HepG2 (cell line): Measurements from ENCODE around the gene STX7.

ENCODE experiments used
- AGO2 ChIP-seq: fragments of 200-400 bp; formaldehyde crosslinking; optimal IDR thresholded peaks from 2 replicates; pipeline ENCODE3; 2017; ENCODE audit warnings: mild to moderate bottlenecking, low read depth, low read length, moderate library complexity
- GABPA ChIP-seq, 2 experiments: IDR thresholded peaks; 2 replicates each; pipeline ENCODE4 v1.6.1; 2011 to 2016; ENCODE audit warnings: low read depth in 2 of 2, low read length in 1 of 2, missing biosample characterization in 1 of 2, missing genetic modification characterization in 1 of 2
- POLR2AphosphoS5 ChIP-seq: IDR thresholded peaks from 2 replicates; pipeline ENCODE4 v1.6.1; 2012; ENCODE audit warnings: low read depth, low read length
- SP1 ChIP-seq, 2 experiments: fragments of 450-650 bp in 1 of 2; sonication (generic) in 1 of 2; formaldehyde crosslinking in 1 of 2; IDR thresholded peaks; 2 replicates each; pipeline versions ENCODE4 v1.4.0 to v1.6.1; 2016 to 2020; ENCODE audit warnings: missing genetic modification reagents in 1 of 2
- SUZ12 ChIP-seq: fragments of 150-350 bp; IDR thresholded peaks from 2 replicates; pipeline ENCODE4 v1.6.1; 2014; ENCODE audit warnings: low read depth, low read length
- U2AF1 ChIP-seq: fragments of 200-400 bp; formaldehyde crosslinking; optimal IDR thresholded peaks from 2 replicates; pipeline ENCODE3; 2017; ENCODE audit warnings: mild to moderate bottlenecking, low read depth, low read length
- ZNF550 ChIP-seq: sonication (generic); formaldehyde crosslinking; IDR thresholded peaks from 2 replicates; pipeline ENCODE4 v1.4.0; 2020; ENCODE audit warnings: mild to moderate bottlenecking, missing genetic modification reagents, borderline replicate concordance
- TF ChIP-seq, protein P1 (sequence below): sonication (generic); formaldehyde crosslinking; IDR thresholded peaks from 2 replicates; pipeline ENCODE4 v1.5.0; 2020; ENCODE audit warnings: mild to moderate bottlenecking, missing genetic modification reagents, moderate library complexity

GRCh38 chr6:132478266-132478665, 34.6 kb downstream of the STX7 start:
- TF ChIP-seq ZNF550 (no peak), GABPA (IDR thresholded peaks at IDR 0.05; ENCODE audit: low read depth, low read length) (no peak), GABPA (CRISPR knock-in tag; IDR thresholded peaks at IDR 0.05; ENCODE audit: low read depth) (no peak), POLR2AphosphoS5 (no peak), SP1 (IDR thresholded peaks at IDR 0.05) (no peak), SP1 (CRISPR knock-in tag; IDR thresholded peaks at IDR 0.05) (no peak), U2AF1 (no peak), SUZ12 (no peak), AGO2 (no peak)
- TF ChIP-seq, protein P1, sequence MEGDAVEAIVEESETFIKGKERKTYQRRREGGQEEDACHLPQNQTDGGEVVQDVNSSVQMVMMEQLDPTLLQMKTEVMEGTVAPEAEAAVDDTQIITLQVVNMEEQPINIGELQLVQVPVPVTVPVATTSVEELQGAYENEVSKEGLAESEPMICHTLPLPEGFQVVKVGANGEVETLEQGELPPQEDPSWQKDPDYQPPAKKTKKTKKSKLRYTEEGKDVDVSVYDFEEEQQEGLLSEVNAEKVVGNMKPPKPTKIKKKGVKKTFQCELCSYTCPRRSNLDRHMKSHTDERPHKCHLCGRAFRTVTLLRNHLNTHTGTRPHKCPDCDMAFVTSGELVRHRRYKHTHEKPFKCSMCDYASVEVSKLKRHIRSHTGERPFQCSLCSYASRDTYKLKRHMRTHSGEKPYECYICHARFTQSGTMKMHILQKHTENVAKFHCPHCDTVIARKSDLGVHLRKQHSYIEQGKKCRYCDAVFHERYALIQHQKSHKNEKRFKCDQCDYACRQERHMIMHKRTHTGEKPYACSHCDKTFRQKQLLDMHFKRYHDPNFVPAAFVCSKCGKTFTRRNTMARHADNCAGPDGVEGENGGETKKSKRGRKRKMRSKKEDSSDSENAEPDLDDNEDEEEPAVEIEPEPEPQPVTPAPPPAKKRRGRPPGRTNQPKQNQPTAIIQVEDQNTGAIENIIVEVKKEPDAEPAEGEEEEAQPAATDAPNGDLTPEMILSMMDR (CRISPR knock-in tag) = no peak
